ENCODE results near the gene TTC7B. TPM values are rescaled to one million over a fixed set of nuclear protein-coding genes. Genes with fewer than 3 reads are reported as not detected.

Gene TTC7B
- total RNA-seq, 1 donor from 2014 or later, result 6.1 TPM

DNA sequence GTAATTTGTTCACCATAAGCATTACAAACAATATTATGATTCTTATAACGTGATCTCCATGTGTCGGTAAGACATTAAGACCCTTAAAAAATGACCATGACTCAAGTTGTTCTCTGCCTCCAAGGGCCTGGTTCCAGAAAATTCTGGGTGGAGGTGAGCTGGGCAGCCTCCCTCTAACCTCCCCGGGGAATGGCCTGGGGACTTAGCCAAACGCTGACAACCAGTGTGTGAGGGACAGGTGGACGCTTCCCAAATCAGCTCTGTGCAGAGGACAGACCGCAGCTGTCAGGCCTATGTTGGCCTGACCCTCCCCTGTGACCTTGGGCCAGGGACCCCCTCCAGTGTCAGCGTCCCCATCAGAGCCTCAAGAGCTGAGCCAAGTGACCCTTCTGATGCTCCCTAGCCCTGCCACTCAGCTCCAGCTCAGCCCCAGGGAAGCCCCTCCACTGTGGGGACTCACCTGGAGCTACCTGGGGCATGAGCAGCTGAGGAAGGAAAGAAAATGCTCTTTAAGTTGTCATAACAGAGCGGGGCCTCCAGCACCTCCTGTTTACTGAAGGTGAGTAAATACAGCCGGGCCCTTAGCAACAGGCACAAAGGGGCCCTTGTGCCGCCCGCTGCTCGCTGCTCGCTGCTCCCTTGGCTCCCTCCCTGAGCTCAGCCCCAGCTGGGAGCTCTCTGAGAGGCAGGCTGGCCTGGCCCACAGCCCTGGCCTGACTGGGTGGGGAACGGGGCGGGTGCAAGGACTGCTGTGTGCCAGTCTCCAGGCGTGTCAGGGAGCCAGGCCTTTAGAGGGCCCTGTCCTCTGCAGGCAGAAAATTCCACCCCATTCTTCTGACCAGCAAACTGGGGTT is 302.8 kb downstream of the TTC7B start:
- Mint-ChIP-seq H3K27ac (no peak overlapping the region), H3K27me3 (ENCODE audit: low read depth) (peaks cover 13% of the 10 kb centered on the region), H3K9me3 (no peaks in the 10 kb centered on the region), H3K4me1 (ENCODE audit: low read depth) (no peaks in the 10 kb centered on the region), H3K4me3 (ENCODE audit: low read depth) (no peak overlapping the region), H3K36me3 (ENCODE audit: low read depth) (no peaks in the 10 kb centered on the region)
- intact Hi-C loops (cut with micrococcal nuclease), result no loop called here
- DNase-seq (ENCODE audit: low spot score), result no peak

DNA sequence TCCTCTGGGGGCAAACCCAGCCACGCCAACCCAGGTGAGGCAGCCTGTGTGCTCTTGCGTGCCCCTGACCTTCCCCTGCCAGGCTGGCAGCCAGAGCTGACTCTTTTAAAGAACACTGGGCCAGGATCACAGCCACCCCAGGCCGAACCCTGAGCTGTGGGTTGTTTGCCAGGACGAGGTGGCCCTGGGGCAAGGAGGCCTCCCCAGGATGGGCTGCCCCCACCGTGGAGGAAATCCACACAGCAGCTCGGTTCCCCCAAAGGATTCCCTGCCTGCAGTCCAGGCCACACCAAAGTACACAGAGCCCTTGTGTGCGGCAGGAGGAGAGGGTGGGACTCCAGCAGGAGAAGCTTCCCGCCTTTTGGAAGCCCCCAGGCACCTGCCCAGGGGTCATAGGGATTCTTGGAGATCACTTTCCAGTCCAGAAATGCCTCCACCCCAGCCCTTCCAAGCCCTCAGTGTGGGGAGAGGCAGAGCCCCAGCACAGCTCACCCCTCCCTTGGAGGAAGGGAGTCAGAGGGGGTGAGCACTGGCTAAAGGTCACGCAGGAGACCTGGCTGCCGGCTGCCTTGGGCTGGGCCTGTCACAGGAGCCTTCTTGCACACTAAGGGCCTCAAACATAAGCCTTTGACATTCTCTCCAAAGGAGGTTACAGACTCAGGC is 303.8 kb downstream of the TTC7B start:
- Mint-ChIP-seq H3K27ac (no peak overlapping the region), H3K4me1 (ENCODE audit: low read depth) (no peaks in the 10 kb centered on the region), H3K9me3 (no peaks in the 10 kb centered on the region), H3K27me3 (ENCODE audit: low read depth) (peaks cover 13% of the 10 kb centered on the region), H3K4me3 (ENCODE audit: low read depth) (no peak overlapping the region), H3K36me3 (ENCODE audit: low read depth) (no peaks in the 10 kb centered on the region)
- intact Hi-C loops (cut with micrococcal nuclease), result no loop called here
- no peak for DNase-seq (ENCODE audit: low spot score)

DNA sequence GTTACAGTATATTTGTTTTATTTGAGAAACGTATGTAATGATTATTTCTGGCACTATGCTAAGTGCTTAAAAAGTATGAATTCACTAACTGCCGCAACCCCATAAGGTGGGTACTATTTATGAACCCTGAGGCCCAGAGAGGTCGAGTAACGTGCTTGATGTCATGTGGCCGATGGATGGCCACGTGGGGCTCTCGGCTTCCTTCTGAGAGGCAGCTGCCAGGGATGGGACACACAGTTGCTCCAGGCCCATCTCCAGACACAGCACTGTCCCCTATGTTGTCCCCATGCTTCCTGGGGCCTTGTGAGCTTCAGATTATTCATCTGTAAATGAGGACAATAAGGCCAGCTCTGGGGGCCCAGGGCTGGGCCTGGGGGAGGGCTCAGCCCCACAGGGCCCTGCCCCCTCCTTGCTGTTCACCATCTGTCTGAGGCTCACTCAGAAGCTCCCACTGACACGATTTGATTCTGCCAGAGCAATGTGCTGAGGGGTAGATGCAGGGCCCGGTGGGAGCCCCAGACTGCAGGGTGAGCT is 304.4 kb downstream of the TTC7B start:
- intact Hi-C loops (cut with micrococcal nuclease), result no loop called here

DNA sequence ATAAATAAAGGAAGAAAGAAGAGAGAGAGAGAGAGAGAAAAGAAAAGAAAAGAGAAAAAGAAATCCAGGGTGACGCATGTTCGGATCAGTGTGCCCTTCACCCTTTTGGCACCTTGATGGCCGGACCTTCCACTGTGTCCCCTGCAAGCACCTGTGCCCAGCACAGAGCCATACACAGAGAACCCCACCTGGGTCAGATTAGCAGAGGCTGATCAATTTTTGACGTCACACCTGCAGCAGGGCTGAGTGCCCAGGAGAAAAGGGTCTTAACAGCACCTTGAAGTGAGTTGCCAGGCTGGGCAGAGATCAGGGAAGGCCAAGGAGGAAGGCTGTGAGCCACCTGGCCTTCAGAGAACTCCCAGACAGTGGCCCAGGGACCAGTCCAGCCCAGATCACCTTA is 305.0 kb downstream of the TTC7B start:
- H3K4me3 Mint-ChIP-seq (ENCODE audit: low read depth), result no peak overlapping the region
- H3K27ac Mint-ChIP-seq, result no peak overlapping the region
- H3K9me3 Mint-ChIP-seq, result no peaks in the 10 kb centered on the region
- no peaks in the 10 kb centered on the region for H3K4me1 Mint-ChIP-seq (ENCODE audit: low read depth)
- DNase-seq (ENCODE audit: low spot score), result no peak
- no peaks in the 10 kb centered on the region for H3K36me3 Mint-ChIP-seq (ENCODE audit: low read depth)
- intact Hi-C loops (cut with micrococcal nuclease), result no loop called here
- H3K27me3 Mint-ChIP-seq (ENCODE audit: low read depth), result peaks cover 13% of the 10 kb centered on the region

More for the DNA sequence above, 304.4 kb downstream of the TTC7B start:
- peaks cover 13% of the 10 kb centered on the region for H3K27me3 Mint-ChIP-seq (ENCODE audit: low read depth)
- H3K4me3 Mint-ChIP-seq (ENCODE audit: low read depth), result no peak overlapping the region
- H3K27ac Mint-ChIP-seq, result no peak overlapping the region
- H3K4me1 Mint-ChIP-seq (ENCODE audit: low read depth), result no peaks in the 10 kb centered on the region
- no peaks in the 10 kb centered on the region for H3K36me3 Mint-ChIP-seq (ENCODE audit: low read depth)
- no peak for DNase-seq (ENCODE audit: low spot score)
- no peaks in the 10 kb centered on the region for H3K9me3 Mint-ChIP-seq

- Mint-ChIP-seq H3K9me3 (no peaks in the 10 kb centered on the region), H3K27ac (no peak overlapping the region), H3K4me1 (ENCODE audit: low read depth) (no peaks in the 10 kb centered on the region), H3K27me3 (ENCODE audit: low read depth) (peaks cover 13% of the 10 kb centered on the region), H3K36me3 (ENCODE audit: low read depth) (no peaks in the 10 kb centered on the region), H3K4me3 (ENCODE audit: low read depth) (no peak overlapping the region)
- intact Hi-C loops (cut with micrococcal nuclease), result no loop called here
- no peak for DNase-seq (ENCODE audit: low spot score)
Measured at GRCh38 chr14:90510159-90510558, 306.1 kb downstream of the TTC7B start.

DNA sequence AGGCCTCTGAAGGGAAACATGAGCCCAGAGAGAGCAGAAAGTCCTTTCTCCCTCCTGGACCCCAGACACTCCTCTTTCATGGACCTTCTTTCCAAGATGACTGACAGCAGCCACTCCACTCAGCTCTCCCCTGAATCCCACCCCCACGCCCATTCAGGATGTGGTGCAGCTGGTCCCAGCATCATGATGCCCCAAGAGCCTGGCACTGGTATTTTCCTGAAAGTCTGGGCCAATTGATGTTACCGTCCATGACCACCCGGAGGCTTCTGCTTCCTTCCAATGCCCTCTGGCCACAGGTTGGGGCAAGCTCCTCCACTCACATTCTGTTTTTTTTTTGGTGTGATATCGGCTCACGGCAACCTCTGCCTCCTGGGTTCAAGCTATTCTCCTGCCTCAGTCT is 306.8 kb downstream of the TTC7B start:
- no peak for DNase-seq (ENCODE audit: low spot score)
- peaks cover 13% of the 10 kb centered on the region for H3K27me3 Mint-ChIP-seq (ENCODE audit: low read depth)
- H3K9me3 Mint-ChIP-seq, result no peaks in the 10 kb centered on the region
- H3K4me1 Mint-ChIP-seq (ENCODE audit: low read depth), result no peaks in the 10 kb centered on the region
- no peak overlapping the region for H3K4me3 Mint-ChIP-seq (ENCODE audit: low read depth)
- intact Hi-C loops (cut with micrococcal nuclease), result no loop called here
- H3K36me3 Mint-ChIP-seq (ENCODE audit: low read depth), result no peaks in the 10 kb centered on the region
- no peak overlapping the region for H3K27ac Mint-ChIP-seq

DNA sequence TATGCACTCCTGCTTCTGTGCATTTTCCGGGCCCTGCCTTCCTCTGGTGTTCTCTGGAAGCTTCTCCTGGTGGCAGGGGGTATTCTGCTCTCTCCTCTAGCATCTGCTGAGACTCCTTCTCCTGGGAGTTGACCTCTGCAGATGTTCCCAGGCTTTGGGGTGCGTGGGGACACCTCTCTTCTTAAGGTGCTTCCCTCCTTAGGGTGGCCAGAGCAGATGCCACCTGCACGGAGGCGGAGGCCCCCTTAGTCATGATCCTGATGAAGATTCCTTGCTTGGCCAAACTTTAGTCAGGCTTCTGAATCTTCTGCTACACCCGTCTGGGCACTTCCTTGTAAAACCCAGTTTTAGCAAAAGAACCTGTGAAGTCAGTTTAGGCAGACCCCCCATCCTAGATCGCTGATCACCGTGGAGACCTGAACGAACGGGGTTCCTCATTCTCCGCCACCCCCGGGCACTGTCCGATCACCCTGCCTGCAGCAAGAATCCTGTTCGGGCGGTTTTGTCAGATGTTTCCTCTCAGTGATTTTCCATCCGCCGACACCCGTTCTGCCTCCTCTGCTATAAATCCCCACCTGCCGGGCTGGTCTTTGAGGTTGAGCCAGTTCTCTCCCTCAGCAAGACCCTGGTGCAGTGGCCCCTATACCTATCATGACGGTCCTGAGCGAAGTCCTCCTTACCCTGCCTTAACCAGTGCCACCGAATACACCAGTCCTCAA is 307.5 kb downstream of the TTC7B start:
- no peak for DNase-seq (ENCODE audit: low spot score)
- peaks cover 13% of the 10 kb centered on the region for H3K27me3 Mint-ChIP-seq (ENCODE audit: low read depth)
- no peak overlapping the region for H3K27ac Mint-ChIP-seq
- intact Hi-C loops (cut with micrococcal nuclease), result no loop called here
- H3K36me3 Mint-ChIP-seq (ENCODE audit: low read depth), result no peaks in the 10 kb centered on the region
- no peak overlapping the region for H3K4me3 Mint-ChIP-seq (ENCODE audit: low read depth)
- no peaks in the 10 kb centered on the region for H3K4me1 Mint-ChIP-seq (ENCODE audit: low read depth)
- no peaks in the 10 kb centered on the region for H3K9me3 Mint-ChIP-seq

DNA sequence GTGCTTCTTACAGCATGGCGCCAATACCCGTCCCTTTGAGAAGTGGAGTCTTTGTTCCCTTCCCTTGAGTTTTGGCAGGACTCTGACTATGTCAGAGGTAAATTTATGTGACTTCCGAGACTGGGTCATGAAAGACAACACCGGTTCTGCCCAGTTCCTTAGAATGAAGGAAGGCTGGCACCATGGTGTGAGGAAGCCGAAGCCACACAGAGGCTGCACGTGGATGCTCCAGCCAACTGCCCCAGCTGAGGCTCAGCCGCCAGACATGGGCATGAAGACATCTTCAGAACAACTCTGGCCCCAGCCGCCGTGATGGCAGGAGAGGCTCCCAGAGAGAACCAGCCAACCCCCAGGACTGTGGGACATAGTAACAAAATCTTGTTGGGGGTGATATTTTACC is 308.2 kb downstream of the TTC7B start:
- no peaks in the 10 kb centered on the region for H3K4me1 Mint-ChIP-seq (ENCODE audit: low read depth)
- H3K9me3 Mint-ChIP-seq, result no peaks in the 10 kb centered on the region
- peaks cover 13% of the 10 kb centered on the region for H3K27me3 Mint-ChIP-seq (ENCODE audit: low read depth)
- DNase-seq (ENCODE audit: low spot score), result no peak
- no peak overlapping the region for H3K4me3 Mint-ChIP-seq (ENCODE audit: low read depth)
- intact Hi-C loops (cut with micrococcal nuclease), result no loop called here
- H3K27ac Mint-ChIP-seq, result no peak overlapping the region
- H3K36me3 Mint-ChIP-seq (ENCODE audit: low read depth), result no peaks in the 10 kb centered on the region

GRCh38 chr14:90507428-90507827 is 308.8 kb downstream of the TTC7B start:
- Mint-ChIP-seq H3K36me3 (ENCODE audit: low read depth) (no peaks in the 10 kb centered on the region), H3K9me3 (no peaks in the 10 kb centered on the region), H3K4me1 (ENCODE audit: low read depth) (no peaks in the 10 kb centered on the region), H3K27ac (no peak overlapping the region), H3K27me3 (ENCODE audit: low read depth) (peaks cover 13% of the 10 kb centered on the region), H3K4me3 (ENCODE audit: low read depth) (no peak overlapping the region)
- DNase-seq (ENCODE audit: low spot score), result no peak
- intact Hi-C loops (cut with micrococcal nuclease), result no loop called here

DNA sequence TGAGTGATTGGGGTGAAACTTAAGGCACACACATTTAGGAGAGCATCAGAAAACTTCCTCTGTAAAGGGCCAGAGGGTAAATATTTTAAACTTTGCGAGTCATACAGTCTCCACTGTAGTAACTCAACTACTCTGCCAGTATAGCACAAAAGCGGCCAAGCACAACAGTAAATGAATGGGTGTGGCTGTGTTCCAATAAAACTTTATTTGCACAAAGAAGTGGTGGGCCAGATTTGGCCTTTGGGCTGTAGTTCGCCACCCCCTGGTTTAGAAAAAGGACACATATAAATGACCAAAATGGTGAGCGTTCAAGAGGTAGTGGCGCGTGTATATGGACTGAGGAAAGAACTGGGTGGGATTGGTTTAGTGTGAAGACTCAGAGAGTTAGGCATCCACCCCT is 309.5 kb downstream of the TTC7B start:
- no peak for DNase-seq (ENCODE audit: low spot score)
- Mint-ChIP-seq H3K4me1 (ENCODE audit: low read depth) (no peaks in the 10 kb centered on the region), H3K27ac (no peak overlapping the region), H3K27me3 (ENCODE audit: low read depth) (peaks cover 16% of the 10 kb centered on the region), H3K9me3 (no peaks in the 10 kb centered on the region), H3K36me3 (ENCODE audit: low read depth) (no peaks in the 10 kb centered on the region), H3K4me3 (ENCODE audit: low read depth) (no peak overlapping the region)
- intact Hi-C loops (cut with micrococcal nuclease), result no loop called here

DNA sequence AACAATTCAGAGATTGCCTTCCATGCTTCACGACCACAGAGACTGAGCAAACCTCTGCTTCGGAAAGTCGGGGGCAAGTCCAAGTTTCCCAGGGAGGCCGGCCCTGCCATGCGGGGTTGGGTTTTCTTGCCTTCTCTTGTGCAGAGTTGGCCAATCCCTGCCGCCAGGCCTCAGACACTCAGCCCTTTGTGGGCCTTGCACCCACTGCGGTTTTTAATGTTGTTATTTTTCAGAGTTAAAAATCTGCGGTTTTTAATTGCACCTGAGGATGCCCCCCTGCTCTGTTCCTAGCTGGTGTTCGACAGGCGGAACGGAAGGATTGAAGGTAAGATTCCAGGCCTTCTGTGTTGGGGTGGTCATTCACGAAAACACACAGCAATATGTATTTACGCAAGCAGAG is 310.7 kb downstream of the TTC7B start:
- peaks cover 16% of the 10 kb centered on the region for H3K27me3 Mint-ChIP-seq (ENCODE audit: low read depth)
- no peak overlapping the region for H3K27ac Mint-ChIP-seq
- no peaks in the 10 kb centered on the region for H3K9me3 Mint-ChIP-seq
- intact Hi-C loops (cut with micrococcal nuclease), result no loop called here
- no peaks in the 10 kb centered on the region for H3K4me1 Mint-ChIP-seq (ENCODE audit: low read depth)
- no peak for DNase-seq (ENCODE audit: low spot score)
- no peaks in the 10 kb centered on the region for H3K36me3 Mint-ChIP-seq (ENCODE audit: low read depth)
- H3K4me3 Mint-ChIP-seq (ENCODE audit: low read depth), result no peak overlapping the region

GRCh38 chr14:90504643-90505042 is 311.6 kb downstream of the TTC7B start:
- intact Hi-C loops (cut with micrococcal nuclease), result no loop called here
- Mint-ChIP-seq H3K4me1 (ENCODE audit: low read depth) (no peaks in the 10 kb centered on the region), H3K4me3 (ENCODE audit: low read depth) (no peak overlapping the region), H3K27ac (no peak overlapping the region), H3K27me3 (ENCODE audit: low read depth) (peaks cover 11% of the 10 kb centered on the region), H3K36me3 (ENCODE audit: low read depth) (no peaks in the 10 kb centered on the region), H3K9me3 (no peaks in the 10 kb centered on the region)
- DNase-seq (ENCODE audit: low spot score), result no peak

- intact Hi-C loops (cut with micrococcal nuclease), result no loop called here
- DNase-seq (ENCODE audit: low spot score), result no peak
- Mint-ChIP-seq H3K36me3 (ENCODE audit: low read depth) (no peaks in the 10 kb centered on the region), H3K4me1 (ENCODE audit: low read depth) (no peaks in the 10 kb centered on the region), H3K27me3 (ENCODE audit: low read depth) (peaks cover 3% of the 10 kb centered on the region), H3K27ac (no peak overlapping the region), H3K4me3 (ENCODE audit: low read depth) (no peak overlapping the region), H3K9me3 (no peaks in the 10 kb centered on the region)
Measured at GRCh38 chr14:90503582-90503981, 312.6 kb downstream of the TTC7B start.
